DND-41 (cell line): Measurements from ENCODE around the gene SLC2A9.

Experiments
- EZH2 ChIP-seq: IDR thresholded peaks from 3 replicates; pipeline ENCODE4 v1.6.1; 2012; ENCODE audit warnings: borderline replicate concordance, low read depth, mild to moderate bottlenecking, moderate library complexity, low read length, inconsistent platforms; ENCODE audit not compliant: severe bottlenecking
- TF ChIP-seq, protein P1 (sequence below): IDR thresholded peaks from 2 replicates; pipeline ENCODE4 v1.5.1; 2012; ENCODE audit warnings: borderline replicate concordance, low read length, moderate library complexity, mild to moderate bottlenecking; ENCODE audit not compliant: poor library complexity, severe bottlenecking; ENCODE audit errors: extremely low read depth

DNA sequence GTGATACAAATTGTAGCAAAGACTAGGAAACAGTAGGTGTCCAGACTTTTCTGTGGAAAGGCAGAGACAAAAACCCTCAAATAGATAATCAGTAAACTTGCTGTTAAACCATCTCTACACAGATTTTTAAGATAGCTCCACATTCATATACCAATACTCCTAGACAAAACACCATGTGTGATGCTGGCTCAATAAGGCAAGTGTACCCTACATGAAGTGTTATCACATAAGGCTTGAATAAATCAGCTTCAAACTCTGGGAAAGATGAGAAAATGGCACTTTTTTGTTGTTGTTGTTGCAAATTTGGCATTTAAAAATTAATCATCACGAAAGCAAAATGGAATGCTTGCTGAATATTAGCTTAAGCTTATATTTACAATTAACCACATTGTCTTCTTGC, 194.7 kb downstream of the SLC2A9 start:
- TF ChIP-seq, protein P1, sequence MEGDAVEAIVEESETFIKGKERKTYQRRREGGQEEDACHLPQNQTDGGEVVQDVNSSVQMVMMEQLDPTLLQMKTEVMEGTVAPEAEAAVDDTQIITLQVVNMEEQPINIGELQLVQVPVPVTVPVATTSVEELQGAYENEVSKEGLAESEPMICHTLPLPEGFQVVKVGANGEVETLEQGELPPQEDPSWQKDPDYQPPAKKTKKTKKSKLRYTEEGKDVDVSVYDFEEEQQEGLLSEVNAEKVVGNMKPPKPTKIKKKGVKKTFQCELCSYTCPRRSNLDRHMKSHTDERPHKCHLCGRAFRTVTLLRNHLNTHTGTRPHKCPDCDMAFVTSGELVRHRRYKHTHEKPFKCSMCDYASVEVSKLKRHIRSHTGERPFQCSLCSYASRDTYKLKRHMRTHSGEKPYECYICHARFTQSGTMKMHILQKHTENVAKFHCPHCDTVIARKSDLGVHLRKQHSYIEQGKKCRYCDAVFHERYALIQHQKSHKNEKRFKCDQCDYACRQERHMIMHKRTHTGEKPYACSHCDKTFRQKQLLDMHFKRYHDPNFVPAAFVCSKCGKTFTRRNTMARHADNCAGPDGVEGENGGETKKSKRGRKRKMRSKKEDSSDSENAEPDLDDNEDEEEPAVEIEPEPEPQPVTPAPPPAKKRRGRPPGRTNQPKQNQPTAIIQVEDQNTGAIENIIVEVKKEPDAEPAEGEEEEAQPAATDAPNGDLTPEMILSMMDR: no peak
- no peak for TF ChIP-seq EZH2
